Measurements from ENCODE around the gene HLA-DPA1. TPM values are rescaled to one million over a fixed set of nuclear protein-coding genes. Genes with fewer than 3 reads are reported as not detected.
A peak's percentile ranks its signal among the peaks of the same experiment; 100 is the strongest.

The HLA-DPA1 gene
- total RNA-seq, 1 experiment from 2014 or later = 0.43 TPM

DNA sequence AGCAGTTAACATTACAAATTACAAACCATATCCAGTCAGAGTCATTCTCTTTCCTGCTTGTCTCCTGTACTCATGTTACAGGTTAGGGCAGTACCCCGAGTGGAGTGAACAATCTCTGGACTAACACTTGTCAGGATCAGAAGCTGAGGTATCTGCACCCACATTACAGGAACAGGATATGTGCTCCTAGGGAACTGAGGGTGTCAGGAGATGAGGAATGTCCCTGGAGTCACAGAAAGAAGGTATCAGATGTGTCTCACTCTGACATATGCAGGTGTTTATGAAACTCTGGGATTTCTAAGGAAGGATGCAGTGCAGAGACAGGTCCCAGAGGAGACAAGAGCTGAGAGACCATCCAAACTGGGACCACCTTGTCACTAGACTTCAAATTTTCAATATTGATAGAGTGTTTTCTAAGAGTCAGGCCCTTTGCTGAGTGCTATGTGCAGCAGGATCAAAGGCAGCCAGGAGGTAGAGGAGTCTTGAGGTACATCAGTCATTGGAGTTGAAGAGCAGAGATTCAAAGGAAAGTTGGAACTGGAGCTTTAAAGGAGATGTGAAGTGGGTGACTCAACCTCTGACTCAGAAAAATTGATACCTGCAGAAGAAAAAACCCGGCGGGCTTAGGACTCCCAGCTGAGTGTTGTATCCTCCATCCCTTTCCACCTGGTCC lies 14.9 kb upstream of the HLA-DPA1 start:
- intact Hi-C loops (cut with micrococcal nuclease; ENCODE audit: unreplicated experiment) = no loop called here
- TF ChIP-seq EZH2 (IDR thresholded peaks at IDR 0.05; ENCODE audit: borderline replicate concordance, low read depth, low read length, poor library complexity, severe bottlenecking) = no peak
- TF ChIP-seq, protein P1, sequence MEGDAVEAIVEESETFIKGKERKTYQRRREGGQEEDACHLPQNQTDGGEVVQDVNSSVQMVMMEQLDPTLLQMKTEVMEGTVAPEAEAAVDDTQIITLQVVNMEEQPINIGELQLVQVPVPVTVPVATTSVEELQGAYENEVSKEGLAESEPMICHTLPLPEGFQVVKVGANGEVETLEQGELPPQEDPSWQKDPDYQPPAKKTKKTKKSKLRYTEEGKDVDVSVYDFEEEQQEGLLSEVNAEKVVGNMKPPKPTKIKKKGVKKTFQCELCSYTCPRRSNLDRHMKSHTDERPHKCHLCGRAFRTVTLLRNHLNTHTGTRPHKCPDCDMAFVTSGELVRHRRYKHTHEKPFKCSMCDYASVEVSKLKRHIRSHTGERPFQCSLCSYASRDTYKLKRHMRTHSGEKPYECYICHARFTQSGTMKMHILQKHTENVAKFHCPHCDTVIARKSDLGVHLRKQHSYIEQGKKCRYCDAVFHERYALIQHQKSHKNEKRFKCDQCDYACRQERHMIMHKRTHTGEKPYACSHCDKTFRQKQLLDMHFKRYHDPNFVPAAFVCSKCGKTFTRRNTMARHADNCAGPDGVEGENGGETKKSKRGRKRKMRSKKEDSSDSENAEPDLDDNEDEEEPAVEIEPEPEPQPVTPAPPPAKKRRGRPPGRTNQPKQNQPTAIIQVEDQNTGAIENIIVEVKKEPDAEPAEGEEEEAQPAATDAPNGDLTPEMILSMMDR (conservative IDR thresholded peaks at IDR 0.05; ENCODE audit: low read depth, low read length) = no peak
- ChIA-PET CTCF (no interaction called here), POLR2A (ENCODE audit: low non-redundant PET) (no interaction called here)
- no peak overlapping the region for H3K27ac ChIP-seq (ENCODE audit: low read depth, low read length, poor library complexity, severe bottlenecking)
- H3K4me1 ChIP-seq (ENCODE audit: insufficient read depth, low read length, poor library complexity, severe bottlenecking) = no peaks in the 10 kb centered on the region
- H3K9me3 ChIP-seq (ENCODE audit: low read depth, low read length, poor library complexity, severe bottlenecking) = no peaks in the 10 kb centered on the region
- BruUV-seq (replicated peaks) = no TSS peak
- H3K36me3 ChIP-seq (ENCODE audit: insufficient read depth, low read length, poor library complexity, severe bottlenecking) = no peaks in the 10 kb centered on the region
- DNase-seq (ENCODE audit: low spot score) = no peak
- H3K4me3 ChIP-seq (ENCODE audit: low read depth, low read length, poor library complexity, severe bottlenecking) = no peak overlapping the region
- H3K27me3 ChIP-seq (replicated peaks; ENCODE audit: insufficient read depth, low read depth, low read length, poor library complexity) = peaks cover 6% of the 10 kb centered on the region

DNA sequence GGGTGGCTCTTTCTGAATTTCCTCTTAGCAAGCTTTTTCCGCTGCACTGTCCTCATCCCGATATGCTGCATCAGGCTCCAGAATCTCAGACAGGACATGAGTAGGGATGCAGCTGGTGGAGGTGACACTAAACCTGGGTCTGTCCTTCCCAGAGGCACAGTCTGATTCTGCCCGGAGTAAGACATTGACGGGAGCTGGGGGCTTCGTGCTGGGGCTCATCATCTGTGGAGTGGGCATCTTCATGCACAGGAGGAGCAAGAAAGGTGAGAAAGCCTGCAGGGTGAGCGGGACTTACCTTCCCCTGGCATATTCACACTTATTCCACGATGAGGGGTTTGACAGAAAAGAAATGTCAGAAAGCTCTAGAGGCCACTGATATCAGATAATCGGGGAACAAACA lies 12.2 kb upstream of the HLA-DPA1 start:
- intact Hi-C loops (cut with micrococcal nuclease; ENCODE audit: unreplicated experiment) = no loop called here
- POLR2A ChIA-PET (ENCODE audit: low non-redundant PET) = no interaction called here
- no peak overlapping the region for H3K27ac ChIP-seq (ENCODE audit: low read depth, low read length, poor library complexity, severe bottlenecking)
- TF ChIP-seq EZH2 (IDR thresholded peaks at IDR 0.05; ENCODE audit: borderline replicate concordance, low read depth, low read length, poor library complexity, severe bottlenecking) = no peak
- TF ChIP-seq, protein P1 (conservative IDR thresholded peaks at IDR 0.05; ENCODE audit: low read depth, low read length) = no peak
- BruUV-seq (replicated peaks) = no TSS peak
- H3K27me3 ChIP-seq (replicated peaks; ENCODE audit: insufficient read depth, low read depth, low read length, poor library complexity) = peaks cover 6% of the 10 kb centered on the region
- no peak overlapping the region for H3K4me3 ChIP-seq (ENCODE audit: low read depth, low read length, poor library complexity, severe bottlenecking)
- H3K9me3 ChIP-seq (ENCODE audit: low read depth, low read length, poor library complexity, severe bottlenecking) = no peaks in the 10 kb centered on the region
- H3K4me1 ChIP-seq (ENCODE audit: insufficient read depth, low read length, poor library complexity, severe bottlenecking) = no peaks in the 10 kb centered on the region
- no peaks in the 10 kb centered on the region for H3K36me3 ChIP-seq (ENCODE audit: insufficient read depth, low read length, poor library complexity, severe bottlenecking)
- CTCF ChIA-PET = no interaction called here
- no peak for DNase-seq (ENCODE audit: low spot score)

DNA sequence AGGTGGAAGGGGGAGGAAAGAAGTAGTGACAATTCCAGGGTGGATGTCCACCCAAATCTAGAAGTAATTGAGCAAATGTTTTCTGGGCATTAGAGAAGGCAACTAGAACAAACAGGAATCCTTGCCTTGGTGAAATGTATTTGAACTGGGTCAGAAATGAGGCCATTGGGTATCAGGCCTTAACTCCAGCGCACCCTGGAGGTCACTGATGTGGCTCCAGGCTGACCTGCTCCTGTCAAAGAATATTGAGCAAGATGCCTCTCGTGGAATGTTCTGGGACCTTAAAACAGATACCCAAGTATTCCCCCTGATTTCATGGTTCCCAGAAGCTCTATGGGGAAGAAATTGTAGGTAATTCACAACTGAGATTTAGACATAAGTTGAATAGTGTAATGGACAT lies 9.3 kb upstream of the HLA-DPA1 start:
- POLR2A ChIA-PET (ENCODE audit: low non-redundant PET) = no interaction called here
- no peaks in the 10 kb centered on the region for H3K4me1 ChIP-seq (ENCODE audit: insufficient read depth, low read length, poor library complexity, severe bottlenecking)
- DNase-seq (ENCODE audit: low spot score) = no peak
- CTCF ChIA-PET = no interaction called here
- H3K4me3 ChIP-seq (ENCODE audit: low read depth, low read length, poor library complexity, severe bottlenecking) = no peak overlapping the region
- H3K36me3 ChIP-seq (ENCODE audit: insufficient read depth, low read length, poor library complexity, severe bottlenecking) = no peaks in the 10 kb centered on the region
- no peaks in the 10 kb centered on the region for H3K9me3 ChIP-seq (ENCODE audit: low read depth, low read length, poor library complexity, severe bottlenecking)
- no peak overlapping the region for H3K27ac ChIP-seq (ENCODE audit: low read depth, low read length, poor library complexity, severe bottlenecking)
- TF ChIP-seq EZH2 (IDR thresholded peaks at IDR 0.05; ENCODE audit: borderline replicate concordance, low read depth, low read length, poor library complexity, severe bottlenecking) = no peak
- TF ChIP-seq, protein P1 (conservative IDR thresholded peaks at IDR 0.05; ENCODE audit: low read depth, low read length) = peak; percentile 27
- intact Hi-C loops (cut with micrococcal nuclease; ENCODE audit: unreplicated experiment) = no loop called here
- no peaks in the 10 kb centered on the region for H3K27me3 ChIP-seq (replicated peaks; ENCODE audit: insufficient read depth, low read depth, low read length, poor library complexity)
- BruUV-seq (replicated peaks) = no TSS peak

All from A673 (cell line).